ENCODE measurements around the gene PHF2. TPM values are rescaled to one million over a fixed set of nuclear protein-coding genes. Genes with fewer than 3 reads are reported as not detected.

PHF2 gene
- total RNA-seq, 2 experiments from 2014 or later = 20.6 to 23.7 TPM

DNA sequence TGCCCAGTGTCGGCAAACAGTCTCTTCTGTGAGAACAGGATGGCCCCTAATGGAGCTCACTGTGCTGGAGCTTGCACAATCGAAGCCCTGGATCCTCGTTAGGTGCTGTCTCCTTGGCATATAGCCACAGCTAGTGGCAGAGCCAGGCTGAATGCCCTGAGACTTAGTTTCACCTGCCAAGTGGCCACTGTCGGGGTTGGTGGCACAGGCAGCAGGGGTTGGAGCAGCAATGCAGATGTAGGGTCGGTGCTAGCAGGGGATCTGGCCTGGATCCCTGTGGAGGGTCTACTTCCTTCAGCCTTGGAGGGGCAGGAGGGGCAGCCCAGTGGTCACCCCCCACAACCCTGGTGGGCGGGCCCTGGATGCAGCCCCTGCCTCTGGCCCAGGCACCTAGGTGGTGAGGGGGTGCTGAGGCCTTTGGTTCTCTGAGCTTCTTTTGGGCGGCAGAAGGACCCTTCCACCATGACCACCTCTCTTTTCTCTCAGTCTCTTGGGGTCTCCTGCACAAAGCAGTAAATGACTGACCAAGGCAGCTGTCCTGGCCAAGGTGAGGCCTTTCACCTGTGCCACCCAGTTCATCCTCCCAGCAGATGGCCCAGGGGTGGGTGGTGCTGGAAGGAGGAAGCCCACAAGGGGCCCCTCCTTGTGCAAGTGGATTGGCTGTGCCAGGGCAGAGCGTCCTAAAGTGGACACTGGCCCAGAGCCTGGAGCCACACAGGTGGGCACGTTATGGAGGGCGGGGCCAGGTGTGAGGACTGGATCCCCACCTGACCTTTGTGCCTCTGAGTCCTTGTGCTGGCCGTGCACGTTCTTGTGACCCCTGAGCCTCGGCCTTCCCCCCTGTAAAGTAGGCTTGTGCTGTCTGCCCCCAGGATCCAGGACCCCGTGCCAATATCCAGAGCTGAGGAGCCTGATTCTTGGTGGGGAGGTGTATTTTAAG lies 44.8 kb downstream of the PHF2 start:
- intact Hi-C loops (cut with micrococcal nuclease; ENCODE audit: unreplicated experiment) = no loop called here
- CTCF ChIA-PET (ENCODE audit: unreplicated experiment) = no interaction called here

DNA sequence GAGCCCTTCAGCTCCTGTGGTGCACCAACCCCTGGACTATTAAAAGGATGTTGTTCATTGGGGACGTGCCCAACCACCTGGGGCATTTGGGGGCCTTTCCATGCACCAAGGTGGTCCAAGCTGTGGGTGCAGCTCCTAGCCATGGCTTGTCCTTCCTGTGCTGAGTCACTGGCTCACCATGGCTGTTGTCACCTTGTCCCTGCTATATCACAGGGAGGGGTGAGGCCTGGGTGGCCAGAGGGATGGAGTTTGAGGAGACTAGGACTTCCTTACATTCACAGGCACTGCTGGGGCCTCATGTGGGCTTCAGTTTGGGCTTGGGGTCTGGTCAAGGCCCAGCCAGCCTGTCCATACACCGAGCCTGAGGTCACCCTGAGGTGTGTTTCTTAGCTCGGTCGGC lies 45.5 kb downstream of the PHF2 start:
- no TSS peak for BruUV-seq (replicated peaks)
- ChIA-PET POLR2A (no interaction called here), CTCF (ENCODE audit: unreplicated experiment) (no interaction called here)
- Histone ChIP-seq H3K36me3 (ENCODE audit: insufficient read depth, low read length) (no peaks in the 10 kb centered on the region), H3K9me3 (ENCODE audit: low read length) (no peaks in the 10 kb centered on the region), H3K4me3 (ENCODE audit: low read depth, low read length, poor library complexity, severe bottlenecking) (no peak overlapping the region), H3K4me2 (ENCODE audit: low read length) (no peak overlapping the region), H3K4me1 (ENCODE audit: insufficient read depth, low read length, poor library complexity, severe bottlenecking) (no peaks in the 10 kb centered on the region), H4K20me1 (ENCODE audit: insufficient read depth, low read length) (no peaks in the 10 kb centered on the region), H3K79me2 (ENCODE audit: insufficient read depth, low read depth, low read length) (no peaks in the 10 kb centered on the region), H2AFZ (ENCODE audit: low read length) (no peak overlapping the region), H3K27ac (ENCODE audit: low read depth, low read length, poor library complexity, severe bottlenecking) (no peak overlapping the region), H3K9me2 (ENCODE audit: insufficient read depth, low read length) (no peaks in the 10 kb centered on the region)
- intact Hi-C loops (cut with micrococcal nuclease; ENCODE audit: unreplicated experiment) = no loop called here
- no peak for TF ChIP-seq EZH2phosphoT487 (IDR thresholded peaks at IDR 0.05; ENCODE audit: borderline replicate concordance, low read depth, low read length)
- TF ChIP-seq, protein P1, sequence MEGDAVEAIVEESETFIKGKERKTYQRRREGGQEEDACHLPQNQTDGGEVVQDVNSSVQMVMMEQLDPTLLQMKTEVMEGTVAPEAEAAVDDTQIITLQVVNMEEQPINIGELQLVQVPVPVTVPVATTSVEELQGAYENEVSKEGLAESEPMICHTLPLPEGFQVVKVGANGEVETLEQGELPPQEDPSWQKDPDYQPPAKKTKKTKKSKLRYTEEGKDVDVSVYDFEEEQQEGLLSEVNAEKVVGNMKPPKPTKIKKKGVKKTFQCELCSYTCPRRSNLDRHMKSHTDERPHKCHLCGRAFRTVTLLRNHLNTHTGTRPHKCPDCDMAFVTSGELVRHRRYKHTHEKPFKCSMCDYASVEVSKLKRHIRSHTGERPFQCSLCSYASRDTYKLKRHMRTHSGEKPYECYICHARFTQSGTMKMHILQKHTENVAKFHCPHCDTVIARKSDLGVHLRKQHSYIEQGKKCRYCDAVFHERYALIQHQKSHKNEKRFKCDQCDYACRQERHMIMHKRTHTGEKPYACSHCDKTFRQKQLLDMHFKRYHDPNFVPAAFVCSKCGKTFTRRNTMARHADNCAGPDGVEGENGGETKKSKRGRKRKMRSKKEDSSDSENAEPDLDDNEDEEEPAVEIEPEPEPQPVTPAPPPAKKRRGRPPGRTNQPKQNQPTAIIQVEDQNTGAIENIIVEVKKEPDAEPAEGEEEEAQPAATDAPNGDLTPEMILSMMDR (conservative IDR thresholded peaks at IDR 0.05; ENCODE audit: low read length) = no peak
- DNase-seq (ENCODE audit: low spot score) = no peak

More for the DNA sequence above, 44.8 kb downstream of the PHF2 start:
- H3K4me3 ChIP-seq (ENCODE audit: low read depth, low read length, poor library complexity, severe bottlenecking) = no peak overlapping the region
- H3K79me2 ChIP-seq (ENCODE audit: insufficient read depth, low read depth, low read length) = no peaks in the 10 kb centered on the region
- H3K4me1 ChIP-seq (ENCODE audit: insufficient read depth, low read length, poor library complexity, severe bottlenecking) = no peaks in the 10 kb centered on the region
- no TSS peak for BruUV-seq (replicated peaks)
- H3K4me2 ChIP-seq (ENCODE audit: low read length) = no peak overlapping the region
- H3K27ac ChIP-seq (ENCODE audit: low read depth, low read length, poor library complexity, severe bottlenecking) = no peak overlapping the region
- DNase-seq (ENCODE audit: low spot score) = no peak
- POLR2A ChIA-PET = interaction anchor here (0.6 kb wide), 2 partner anchors 643 to 788 kb away, joined by 4 read pairs; no protein-coding TSS in a partner anchor
- TF ChIP-seq, protein P1 (conservative IDR thresholded peaks at IDR 0.05; ENCODE audit: low read length) = no peak
- no peak for TF ChIP-seq EZH2phosphoT487 (IDR thresholded peaks at IDR 0.05; ENCODE audit: borderline replicate concordance, low read depth, low read length)
- H3K9me3 ChIP-seq (ENCODE audit: low read length) = no peaks in the 10 kb centered on the region
- no peaks in the 10 kb centered on the region for H3K36me3 ChIP-seq (ENCODE audit: insufficient read depth, low read length)
- no peaks in the 10 kb centered on the region for H4K20me1 ChIP-seq (ENCODE audit: insufficient read depth, low read length)
- H3K9me2 ChIP-seq (ENCODE audit: insufficient read depth, low read length) = no peaks in the 10 kb centered on the region
- no peak overlapping the region for H2AFZ ChIP-seq (ENCODE audit: low read length)

DNA sequence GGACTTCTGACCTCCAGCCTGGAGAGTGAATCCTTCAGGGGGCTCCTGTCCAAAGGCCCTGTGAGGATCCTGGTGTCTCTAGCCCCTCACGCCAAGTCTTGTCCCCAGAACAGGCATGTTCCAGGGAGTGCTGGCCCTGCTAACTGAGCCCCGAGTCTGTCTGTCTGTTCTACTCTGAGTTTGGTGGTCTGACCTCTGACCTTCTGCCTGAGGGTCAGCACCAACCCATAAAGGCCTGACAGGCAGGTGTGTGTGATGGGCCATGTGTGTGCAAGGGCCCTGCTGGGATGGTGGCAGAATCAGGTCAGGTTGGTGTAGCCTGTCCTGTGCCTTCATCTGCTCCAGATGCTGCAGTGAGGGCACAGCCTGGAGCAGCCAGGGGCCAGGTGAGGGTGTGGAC lies 46.3 kb downstream of the PHF2 start:
- ChIA-PET CTCF (ENCODE audit: unreplicated experiment) (no interaction called here), POLR2A (no interaction called here)
- TF ChIP-seq, protein P1 (conservative IDR thresholded peaks at IDR 0.05; ENCODE audit: low read length) = no peak
- TF ChIP-seq EZH2phosphoT487 (IDR thresholded peaks at IDR 0.05; ENCODE audit: borderline replicate concordance, low read depth, low read length) = no peak
- no peak overlapping the region for H3K4me3 ChIP-seq (ENCODE audit: low read depth, low read length, poor library complexity, severe bottlenecking)
- no peaks in the 10 kb centered on the region; the same call in 1 of the 2 replicates for H3K36me3 ChIP-seq (ENCODE audit: insufficient read depth, low read length)
- H3K4me2 ChIP-seq (ENCODE audit: low read length) = no peak overlapping the region
- no peak for DNase-seq (ENCODE audit: low spot score)
- intact Hi-C loops (cut with micrococcal nuclease; ENCODE audit: unreplicated experiment) = no loop called here
- no TSS peak for BruUV-seq (replicated peaks)
- peaks cover 2% of the 10 kb centered on the region; the same call in 1 of the 2 replicates for H3K79me2 ChIP-seq (ENCODE audit: insufficient read depth, low read depth, low read length)
- H3K9me3 ChIP-seq (ENCODE audit: low read length) = peaks cover 6% of the 10 kb centered on the region
- H2AFZ ChIP-seq (ENCODE audit: low read length) = no peak overlapping the region
- no peak overlapping the region for H3K27ac ChIP-seq (ENCODE audit: low read depth, low read length, poor library complexity, severe bottlenecking)
- H3K9me2 ChIP-seq (ENCODE audit: insufficient read depth, low read length) = no peaks in the 10 kb centered on the region
- H3K4me1 ChIP-seq (ENCODE audit: insufficient read depth, low read length, poor library complexity, severe bottlenecking) = no peaks in the 10 kb centered on the region
- H4K20me1 ChIP-seq (ENCODE audit: insufficient read depth, low read length) = no peaks in the 10 kb centered on the region
